Measurements from ENCODE around the gene PUS1. TPM values are rescaled to one million over a fixed set of nuclear protein-coding genes. Genes with fewer than 3 reads are reported as not detected.

The PUS1 gene
- total RNA-seq, 1 experiment from 2014 or later = 74.0 TPM

DNA sequence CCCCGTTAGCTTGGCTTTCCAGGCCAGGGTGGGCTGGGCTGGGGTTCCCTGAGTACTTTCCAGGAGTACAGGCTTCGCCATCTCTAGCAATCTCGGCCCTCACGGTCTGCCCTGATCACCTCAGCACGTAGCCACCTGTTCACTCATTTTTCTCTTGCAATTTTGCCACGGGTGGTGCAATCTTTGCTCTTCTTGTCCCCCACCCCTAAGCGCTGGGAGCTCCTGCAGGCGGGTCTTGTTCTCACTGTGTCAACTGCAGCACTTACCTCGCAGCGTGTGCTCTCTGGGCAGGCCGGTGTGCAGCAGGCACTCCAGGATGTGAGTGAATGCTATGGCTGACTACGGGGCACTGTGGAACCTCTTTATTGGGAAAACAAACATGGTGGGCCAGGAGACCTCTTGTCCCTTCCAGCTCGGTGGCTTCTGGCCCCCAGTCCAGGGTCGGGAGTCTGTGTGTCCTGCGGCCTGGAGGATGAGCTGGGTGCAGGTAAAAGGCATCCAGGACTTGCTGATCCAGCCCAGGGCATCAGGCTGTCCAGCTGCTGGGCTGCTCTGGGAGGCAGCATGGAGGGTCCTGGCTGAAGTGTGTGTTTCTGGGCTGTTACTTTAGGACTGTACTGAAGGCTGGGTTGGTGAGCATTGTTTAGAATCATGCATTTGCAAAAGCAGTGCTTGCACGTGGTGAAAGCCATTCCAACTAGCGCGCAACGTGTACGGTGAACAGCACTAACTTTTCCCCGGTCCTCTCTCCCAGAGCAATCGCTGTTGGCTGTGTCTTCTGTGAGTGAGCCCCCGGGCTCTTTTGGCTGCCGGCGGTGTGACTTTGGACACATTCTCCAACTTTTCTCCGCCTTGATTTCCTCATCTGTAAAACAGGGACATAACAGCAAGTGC lies 36.1 kb upstream of the PUS1 start:
- DNase-seq (no peak), ATAC-seq (no peak)
- POLR2A ChIA-PET (ENCODE audit: unreplicated experiment) = no interaction called here
- H3K79me2 ChIP-seq (ENCODE audit: low read length) = peaks cover 22% of the 10 kb centered on the region
- BruUV-seq (replicated peaks) = no TSS peak
- H3K9ac ChIP-seq (ENCODE audit: low read length) = no peak overlapping the region
- TF ChIP-seq EZH2phosphoT487 (IDR thresholded peaks at IDR 0.05; ENCODE audit: borderline replicate concordance, low read length) (no peak), EZH2 (IDR thresholded peaks at IDR 0.05; ENCODE audit: low read length, unreplicated experiment) (no peak), CTCF (conservative IDR thresholded peaks at IDR 0.05; ENCODE audit: low read depth, low read length) (no peak)
- H3K4me1 ChIP-seq (ENCODE audit: insufficient read depth, low read length) = peaks cover 19% of the 10 kb centered on the region
- CTCF ChIA-PET = interaction anchor here (0.6 kb wide), 1 partner anchor 155 kb away, joined by 3 read pairs; no protein-coding TSS in a partner anchor
- H3K9me3 ChIP-seq (ENCODE audit: low read length) = no peaks in the 10 kb centered on the region
- no peaks in the 10 kb centered on the region for H4K20me1 ChIP-seq (ENCODE audit: low read length)
- H3K4me2 ChIP-seq (ENCODE audit: low read length) = no peak overlapping the region
- no peaks in the 10 kb centered on the region for H3K9me2 ChIP-seq (replicated peaks; ENCODE audit: low read length)
- no peaks in the 10 kb centered on the region for H3K27me3 ChIP-seq (ENCODE audit: low read length)
- no peak overlapping the region for H3K27ac ChIP-seq (ENCODE audit: low read length)
- H2AFZ ChIP-seq (ENCODE audit: low read length) = no peak overlapping the region
- H3K36me3 ChIP-seq (ENCODE audit: low read depth, low read length) = no peaks in the 10 kb centered on the region
- intact Hi-C loops (cut with micrococcal nuclease) = no loop called here
- H3K4me3 ChIP-seq (ENCODE audit: low read length) = no peak overlapping the region
- no peaks in the 10 kb centered on the region for H3F3A ChIP-seq (ENCODE audit: low read length, unreplicated experiment)

DNA sequence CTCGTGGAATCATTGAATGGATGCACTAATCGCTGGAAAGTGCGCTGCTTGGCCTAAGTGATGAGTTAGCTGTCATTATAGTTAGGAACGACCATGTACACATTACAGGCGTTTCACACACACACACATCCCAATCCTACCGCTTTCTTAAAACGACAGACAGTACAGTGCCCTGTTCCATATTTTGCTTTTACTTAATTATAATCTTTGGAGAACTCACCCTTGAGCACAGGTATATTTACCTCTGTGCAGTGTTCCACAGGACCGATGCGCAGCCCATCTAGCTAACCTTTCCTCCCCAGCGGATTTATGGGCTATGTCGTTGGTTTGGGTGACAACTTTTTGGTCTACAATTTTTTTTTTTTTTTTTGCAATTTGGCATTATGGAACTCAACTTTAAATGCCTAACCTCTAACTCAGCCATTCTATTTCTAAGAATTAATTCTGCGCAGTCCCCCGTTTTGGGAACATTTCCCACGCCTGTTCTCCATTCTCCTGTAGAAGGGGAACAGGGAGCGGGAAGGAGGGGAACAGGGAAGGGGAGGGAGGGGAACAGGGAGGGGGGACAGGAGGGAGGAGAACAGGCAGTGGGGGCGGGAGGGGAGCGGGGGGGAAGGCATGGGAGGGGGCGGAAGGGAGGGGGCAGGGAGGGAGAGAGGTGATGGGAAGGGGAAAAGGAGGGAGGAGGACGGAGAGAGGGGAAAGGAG lies 35.3 kb upstream of the PUS1 start:
- H3K36me3 ChIP-seq (ENCODE audit: low read depth, low read length) = no peaks in the 10 kb centered on the region
- TF ChIP-seq CTCF (conservative IDR thresholded peaks at IDR 0.05; ENCODE audit: low read depth, low read length) (no peak), EZH2phosphoT487 (IDR thresholded peaks at IDR 0.05; ENCODE audit: borderline replicate concordance, low read length) (no peak), EZH2 (IDR thresholded peaks at IDR 0.05; ENCODE audit: low read length, unreplicated experiment) (no peak)
- H3K9me2 ChIP-seq (replicated peaks; ENCODE audit: low read length) = no peaks in the 10 kb centered on the region
- peaks cover 30% of the 10 kb centered on the region for H3K79me2 ChIP-seq (ENCODE audit: low read length)
- no TSS peak for BruUV-seq (replicated peaks)
- H3K4me3 ChIP-seq (ENCODE audit: low read length) = no peak overlapping the region
- H3K27me3 ChIP-seq (ENCODE audit: low read length) = no peaks in the 10 kb centered on the region
- ATAC-seq (no peak), DNase-seq (no peak)
- intact Hi-C loops (cut with micrococcal nuclease) = loop anchor here (1.0 kb wide), 2 partner anchors 8 to 33 kb away; no protein-coding TSS in a partner anchor
- H4K20me1 ChIP-seq (ENCODE audit: low read length) = no peaks in the 10 kb centered on the region
- no peaks in the 10 kb centered on the region for H3K9me3 ChIP-seq (ENCODE audit: low read length)
- no peak overlapping the region for H3K27ac ChIP-seq (ENCODE audit: low read length)
- peaks cover 19% of the 10 kb centered on the region for H3K4me1 ChIP-seq (ENCODE audit: insufficient read depth, low read length)
- H3K9ac ChIP-seq (ENCODE audit: low read length) = no peak overlapping the region
- ChIA-PET POLR2A (ENCODE audit: unreplicated experiment) (no interaction called here), CTCF (interaction anchor here (0.6 kb wide), 1 partner anchor 156 kb away, joined by 3 read pairs; no protein-coding TSS in a partner anchor)
- no peaks in the 10 kb centered on the region for H3F3A ChIP-seq (ENCODE audit: low read length, unreplicated experiment)
- 0 out of 2 replicates have a peak overlapping the region, but pooled peaks have one; percentile 30 for H3K4me2 ChIP-seq (ENCODE audit: low read length)
- H2AFZ ChIP-seq (ENCODE audit: low read length) = no peak overlapping the region
